CD4-positive, alpha-beta T cell treated with Interleukin-1 beta for 1 hour (primary cell): ENCODE data around the gene PROK2.

Source experiments
- DNase-seq, 2 donors: peaks; one replicate each; pipeline ENCODE4 v3.0.0-alpha.2; 2020 to 2022

PROK2 gene

GRCh38 chr3:71733319-71733718 is 51.6 kb downstream of the PROK2 start:
- no peak for DNase-seq

- DNase-seq = no peak
Measured at GRCh38 chr3:71732637-71733036, 52.3 kb downstream of the PROK2 start.

GRCh38 chr3:71728632-71729342 is 56.2 kb downstream of the PROK2 start:
- peak in 1 of 2 donors; percentile 45 for DNase-seq

- DNase-seq = peak; percentile 37 to 73
Measured at GRCh38 chr3:71726146-71726545, 58.8 kb downstream of the PROK2 start.

- peak in 1 of 2 donors; percentile 27 for DNase-seq
Measured at GRCh38 chr3:71725271-71725991, 59.5 kb downstream of the PROK2 start, which contains the start of gene EIF4E3. EIF4E3 (minus strand) TSS chr3:71725402; CDS start chr3:71725367, 35 bp downstream.

GRCh38 chr3:71724584-71725270 is 60.2 kb downstream of the PROK2 start:
- DNase-seq = no peak

GRCh38 chr3:71724171-71724453 is 60.8 kb downstream of the PROK2 start:
- no peak for DNase-seq

GRCh38 chr3:71723452-71724170 is 61.3 kb downstream of the PROK2 start:
- DNase-seq = peak; percentile 44 to 75

GRCh38 chr3:71722693-71723092 is 62.3 kb downstream of the PROK2 start:
- no peak for DNase-seq
